Activated T-helper 1 cell treated with anti-CD3 and anti-CD28 coated beads, Interleukin-2, amount 50 U/mL, for 16 hours (primary cell): ENCODE measurements around the gene DPF3.
A peak's percentile ranks its signal among the peaks of the same experiment; 100 is the strongest.

Experiments used
- DNase-seq, 2 donors: peaks; one replicate each; pipeline ENCODE4 v3.0.0-alpha.2; 2020; ENCODE audit warnings: low read depth in 1 of 2, low spot score in 1 of 2

Gene DPF3

GRCh38 chr14:72904840-72905561 lies 11.1 kb upstream of the DPF3 start:
- peak in 1 of 2 donors; percentile 39 for DNase-seq

- DNase-seq: no peak
Observed at GRCh38 chr14:72904218-72904617, 10.3 kb upstream of the DPF3 start.

GRCh38 chr14:72903716-72904115 lies 9.8 kb upstream of the DPF3 start:
- no peak for DNase-seq

- DNase-seq: no peak
Observed at GRCh38 chr14:72902801-72903530, 9.1 kb upstream of the DPF3 start.

GRCh38 chr14:72901361-72901760 lies 7.5 kb upstream of the DPF3 start:
- no peak for DNase-seq

- DNase-seq: no peak
Observed at GRCh38 chr14:72898448-72898847, 4.5 kb upstream of the DPF3 start.

GRCh38 chr14:72894623-72895378 lies 900 bp upstream of the DPF3 start:
- DNase-seq: no peak

- no peak for DNase-seq
Observed at GRCh38 chr14:72894323-72894622, 372 bp upstream of the DPF3 start.

GRCh38 chr14:72892879-72893635 lies 844 bp downstream of the DPF3 start:
- DNase-seq: peak in 1 of 2 donors; percentile 15

- DNase-seq: no peak
Observed at GRCh38 chr14:72892103-72892878, 1.6 kb downstream of the DPF3 start.

GRCh38 chr14:72891666-72892102 lies 2.2 kb downstream of the DPF3 start:
- no peak for DNase-seq

- no peak for DNase-seq
Observed at GRCh38 chr14:72889366-72889765, 4.5 kb downstream of the DPF3 start.

- DNase-seq: no peak
Observed at GRCh38 chr14:72888636-72889201, 5.2 kb downstream of the DPF3 start.

GRCh38 chr14:72888192-72888591 lies 5.7 kb downstream of the DPF3 start:
- DNase-seq: no peak

- no peak for DNase-seq
Observed at GRCh38 chr14:72887514-72887913, 6.4 kb downstream of the DPF3 start.

GRCh38 chr14:72884386-72884785 lies 9.5 kb downstream of the DPF3 start:
- DNase-seq: no peak

GRCh38 chr14:72883961-72884360 lies 9.9 kb downstream of the DPF3 start:
- no peak for DNase-seq

GRCh38 chr14:72883109-72883508 lies 10.8 kb downstream of the DPF3 start:
- DNase-seq: no peak

GRCh38 chr14:72882463-72882862 lies 11.4 kb downstream of the DPF3 start:
- no peak for DNase-seq

GRCh38 chr14:72882047-72882446 lies 11.9 kb downstream of the DPF3 start:
- DNase-seq: no peak
